Mesendoderm (in vitro differentiated cells): ENCODE results near the gene KDM1B.

ENCODE experiments used
- DNase-seq: peaks from one replicate; pipeline ENCODE4 v3.0.0; 2013
- H2AK5ac ChIP-seq: 2 replicates; pipeline ENCODE4 v1.6.1; 2013; ENCODE audit warnings: low read length, inconsistent platforms
- H2BK120ac ChIP-seq: 2 replicates; pipeline ENCODE4 v1.6.1; 2013; ENCODE audit warnings: low read depth, mild to moderate bottlenecking, low read length, moderate library complexity, mixed read lengths
- H2BK15ac ChIP-seq: replicated peaks from 2 replicates; pipeline ENCODE4 v1.6.1; 2013; ENCODE audit warnings: low read depth, mild to moderate bottlenecking, moderate library complexity
- H2BK5ac ChIP-seq: 2 replicates; pipeline ENCODE4 v1.6.1; 2013; ENCODE audit warnings: low read length, inconsistent platforms
- H3K18ac ChIP-seq: 2 replicates; pipeline ENCODE4 v1.6.1; 2013; ENCODE audit warnings: mild to moderate bottlenecking, low read length, mixed read lengths
- H3K23ac ChIP-seq: one replicate; pipeline ENCODE4 v1.6.1; 2013; ENCODE audit warnings: low read length
- H3K27ac ChIP-seq: 2 replicates; pipeline ENCODE4 v1.5.1; 2013; ENCODE audit warnings: low read depth, mild to moderate bottlenecking, inconsistent platforms, low read length, moderate library complexity
- H3K27me3 ChIP-seq: 2 replicates; pipeline ENCODE4 v1.6.1; 2013; ENCODE audit warnings: low read length, control low read depth, mild to moderate bottlenecking, inconsistent platforms; ENCODE audit not compliant: insufficient read depth, poor library complexity
- H3K36me3 ChIP-seq: 2 replicates; pipeline ENCODE4 v1.6.1; 2013; ENCODE audit warnings: low read length, inconsistent platforms; ENCODE audit not compliant: control insufficient read depth, insufficient read depth
- H3K4ac ChIP-seq: one replicate; pipeline ENCODE4 v1.6.1; 2013; ENCODE audit warnings: low read depth, mild to moderate bottlenecking, low read length, moderate library complexity
- H3K4me1 ChIP-seq: 2 replicates; pipeline ENCODE4 v1.6.1; 2013; ENCODE audit warnings: low read depth, low read length, inconsistent platforms; ENCODE audit not compliant: control insufficient read depth
- H3K4me2 ChIP-seq: 2 replicates; pipeline ENCODE4 v1.6.1; 2013; ENCODE audit warnings: low read length
- H3K4me3 ChIP-seq: 2 replicates; pipeline ENCODE4 v1.5.1; 2013; ENCODE audit warnings: mild to moderate bottlenecking, low read length
- H3K56ac ChIP-seq: one replicate; pipeline ENCODE4 v1.6.1; 2013; ENCODE audit warnings: low read length
- H3K79me1 ChIP-seq: 2 replicates; pipeline ENCODE4 v1.6.1; 2013; ENCODE audit warnings: low read length, inconsistent platforms
- H3K79me2 ChIP-seq: 2 replicates; pipeline ENCODE4 v1.6.1; 2013; ENCODE audit warnings: mild to moderate bottlenecking, low read length; ENCODE audit not compliant: control insufficient read depth, insufficient read depth
- H3K9ac ChIP-seq: 2 replicates; pipeline ENCODE4 v1.6.1; 2013; ENCODE audit warnings: low read length, inconsistent platforms
- H4K5ac ChIP-seq: one replicate; pipeline ENCODE4 v1.6.1; 2013; ENCODE audit warnings: low read length
- H4K8ac ChIP-seq: one replicate; pipeline ENCODE4 v1.6.1; 2013; ENCODE audit warnings: low read depth, mild to moderate bottlenecking, control low read depth, low read length, moderate library complexity
- WGBS: extraction: QIAGEN DNeasy Blood & Tissue Kit; methylation state at CpG from one replicate; pipeline ENCODE4 v1.1.7; 2013; ENCODE audit warnings: low lambda C conversion rate, missing lambda C conversion rate; ENCODE audit not compliant: insufficient coverage; ENCODE audit errors: extremely low coverage; 5-methylcytosine and 5-hydroxymethylcytosine counted together

KDM1B gene

GRCh38 chr6:18235524-18235923 is 80.3 kb downstream of the KDM1B start:
- Histone ChIP-seq H2AK5ac (no peak overlapping the region), H3K79me2 (peaks cover 19% of the 10 kb centered on the region), H3K18ac (no peak overlapping the region), H3K27ac (no peak overlapping the region), H3K4ac (no peak overlapping the region), H3K4me2 (no peak overlapping the region), H3K23ac (no peak overlapping the region), H3K36me3 (peaks cover 8% of the 10 kb centered on the region), H2BK15ac (no peak overlapping the region), H3K79me1 (peaks cover 1% of the 10 kb centered on the region), H4K8ac (no peak overlapping the region), H3K4me1 (no peaks in the 10 kb centered on the region), H2BK5ac (no peak overlapping the region), H2BK120ac (no peak overlapping the region), H3K56ac (no peak overlapping the region), H4K5ac (no peak overlapping the region), H3K4me3 (no peak overlapping the region), H3K9ac (no peak overlapping the region), H3K27me3 (no peaks in the 10 kb centered on the region)
- no peak for DNase-seq
- WGBS = 100% methylated on average over 1 of the region's 3 CpGs

GRCh38 chr6:18237167-18237566 is 81.9 kb downstream of the KDM1B start:
- no peak overlapping the region for H3K27ac ChIP-seq
- no peak overlapping the region for H2AK5ac ChIP-seq
- no peak overlapping the region for H3K4me3 ChIP-seq
- H3K18ac ChIP-seq = no peak overlapping the region
- H4K5ac ChIP-seq = no peak overlapping the region
- no peak overlapping the region for H3K23ac ChIP-seq
- no peak overlapping the region for H3K56ac ChIP-seq
- no peak overlapping the region for H3K9ac ChIP-seq
- DNase-seq = no peak
- H3K36me3 ChIP-seq = peaks cover 6% of the 10 kb centered on the region
- H3K4me2 ChIP-seq = no peak overlapping the region
- no peaks in the 10 kb centered on the region for H3K4me1 ChIP-seq
- H2BK120ac ChIP-seq = no peak overlapping the region
- no peaks in the 10 kb centered on the region for H3K27me3 ChIP-seq
- peaks cover 23% of the 10 kb centered on the region for H3K79me2 ChIP-seq
- no peak overlapping the region for H3K4ac ChIP-seq
- H3K79me1 ChIP-seq = peaks cover 5% of the 10 kb centered on the region
- no CpG with 5 or more reads among the region's 1 CpG for WGBS
- no peak overlapping the region for H2BK15ac ChIP-seq
- H4K8ac ChIP-seq = no peak overlapping the region
- H2BK5ac ChIP-seq = no peak overlapping the region

DNA sequence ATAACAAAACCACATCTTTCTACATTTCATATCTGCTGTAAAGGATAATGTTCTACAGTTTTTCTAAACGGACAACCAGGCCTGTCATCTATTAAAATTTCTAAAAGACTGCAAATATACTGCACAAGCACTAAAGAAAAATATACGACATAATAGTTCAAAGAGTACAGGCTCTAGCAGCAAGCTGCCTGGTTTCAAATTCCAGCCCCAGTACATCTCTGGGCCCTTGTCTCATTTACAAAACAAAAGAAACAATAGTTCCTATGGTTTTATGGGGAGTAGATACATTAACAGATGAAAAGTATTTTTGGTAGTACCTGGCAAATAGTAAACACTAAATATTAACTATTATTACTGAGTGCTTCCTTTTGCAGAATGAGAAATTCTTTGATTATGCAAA is 85.0 kb downstream of the KDM1B start:
- Histone ChIP-seq H3K27ac (no peak overlapping the region), H4K5ac (no peak overlapping the region), H3K56ac (no peak overlapping the region), H3K79me2 (peaks cover 29% of the 10 kb centered on the region), H2AK5ac (no peak overlapping the region), H3K4me2 (no peak overlapping the region), H2BK5ac (no peak overlapping the region), H3K9ac (no peak overlapping the region), H3K4ac (no peak overlapping the region), H3K79me1 (peaks cover 11% of the 10 kb centered on the region), H2BK120ac (no peak overlapping the region), H3K18ac (no peak overlapping the region), H3K4me1 (no peaks in the 10 kb centered on the region), H2BK15ac (no peak overlapping the region), H3K27me3 (no peaks in the 10 kb centered on the region), H3K23ac (no peak overlapping the region), H3K36me3 (peaks cover 8% of the 10 kb centered on the region), H3K4me3 (no peak overlapping the region), H4K8ac (no peak overlapping the region)
- no peak for DNase-seq
- no CpG with 5 or more reads among the region's 2 CpGs for WGBS

DNA sequence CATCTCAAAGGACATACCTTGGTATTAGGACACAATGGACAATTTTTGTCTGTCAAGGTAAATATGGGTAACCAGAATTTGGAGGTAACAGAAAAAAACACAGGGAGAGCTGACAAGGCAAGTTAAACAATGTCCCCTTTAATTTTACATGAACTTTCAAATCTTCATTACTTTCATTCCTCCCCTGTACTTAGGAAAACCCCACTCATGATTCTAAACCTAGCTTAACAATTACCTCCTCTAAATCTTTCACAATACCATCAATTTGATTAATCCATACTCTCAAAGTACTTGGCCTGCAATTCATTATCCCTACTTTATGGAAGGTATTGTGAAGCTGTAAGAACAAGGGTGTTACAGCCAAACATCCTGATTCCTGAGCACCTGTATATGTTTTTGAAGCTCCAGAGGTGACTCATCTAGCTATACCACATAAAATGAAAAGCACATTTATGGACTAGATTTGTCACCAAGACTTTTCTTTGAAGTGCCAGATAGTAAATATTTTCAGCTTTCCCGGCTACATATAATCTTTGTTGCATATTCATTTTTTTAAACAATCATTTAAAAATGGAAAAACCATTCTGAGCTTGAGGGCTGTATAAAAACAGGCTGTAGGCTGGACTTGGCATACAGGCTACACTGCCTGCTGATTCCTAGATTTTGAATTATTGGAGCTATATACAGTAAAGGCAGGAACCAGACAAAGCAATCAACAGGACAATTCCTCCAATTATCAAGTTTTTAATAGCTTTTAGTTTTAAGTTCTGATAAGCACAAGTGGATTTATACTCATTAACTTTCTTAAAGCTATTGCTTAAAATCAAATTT is 86.2 kb downstream of the KDM1B start:
- Histone ChIP-seq H3K9ac (no peak overlapping the region), H2BK120ac (no peak overlapping the region), H3K4me1 (no peaks in the 10 kb centered on the region), H4K5ac (no peak overlapping the region), H4K8ac (no peak overlapping the region), H3K79me2 (peaks cover 30% of the 10 kb centered on the region), H2BK15ac (no peak overlapping the region), H3K4me3 (no peak overlapping the region), H2AK5ac (no peak overlapping the region), H3K27ac (no peak overlapping the region), H3K23ac (no peak overlapping the region), H3K36me3 (peaks cover 6% of the 10 kb centered on the region), H3K4me2 (no peak overlapping the region), H2BK5ac (no peak overlapping the region), H3K79me1 (peaks cover 13% of the 10 kb centered on the region), H3K18ac (no peak overlapping the region), H3K56ac (no peak overlapping the region), H3K27me3 (no peaks in the 10 kb centered on the region), H3K4ac (no peak overlapping the region)
- DNase-seq = no peak
- WGBS = no CpG with 5 or more reads among the region's 1 CpG

DNA sequence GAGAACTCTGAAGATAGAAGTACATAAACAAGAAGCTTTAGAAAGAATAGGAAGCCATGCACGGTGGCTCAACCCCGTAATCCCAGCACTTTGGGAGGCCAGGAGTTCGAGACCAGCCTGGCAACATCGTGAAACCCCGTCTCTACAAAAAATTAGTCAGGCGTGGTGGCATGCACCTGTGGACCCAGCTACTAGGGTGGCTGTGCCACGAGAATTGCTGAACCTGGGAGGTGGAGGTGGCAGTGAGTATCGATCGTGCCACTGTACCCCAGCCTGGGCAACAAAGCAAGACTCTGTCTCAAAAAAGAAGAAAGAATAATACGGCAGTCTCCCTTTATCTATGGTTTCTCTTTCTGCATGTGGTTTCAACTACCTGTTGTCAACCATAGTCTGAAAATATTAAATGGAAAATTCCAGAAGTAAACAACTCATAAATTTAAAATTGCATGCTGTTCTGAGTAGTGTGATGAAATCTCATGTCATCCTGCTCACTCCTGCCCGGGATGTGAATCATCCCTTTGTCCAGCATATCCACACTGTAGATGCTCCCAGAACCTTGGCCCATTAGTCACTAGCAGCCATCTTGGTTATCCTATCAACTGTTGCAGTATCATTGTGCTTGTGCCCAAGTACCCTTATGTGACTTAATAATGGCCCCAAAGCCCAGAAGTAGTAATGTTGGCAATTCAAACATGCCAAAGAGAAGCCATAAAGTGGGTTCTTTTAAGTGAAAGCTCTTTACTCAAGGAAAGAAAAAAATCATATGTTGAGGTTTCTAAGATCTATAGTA is 87.0 kb downstream of the KDM1B start:
- Histone ChIP-seq H2BK120ac (no peak overlapping the region), H3K79me1 (peaks cover 11% of the 10 kb centered on the region), H2AK5ac (no peak overlapping the region), H3K4me1 (no peaks in the 10 kb centered on the region), H3K56ac (no peak overlapping the region), H2BK15ac (no peak overlapping the region), H4K5ac (no peak overlapping the region), H4K8ac (no peak overlapping the region), H3K4me3 (no peak overlapping the region), H3K27me3 (no peaks in the 10 kb centered on the region), H3K23ac (no peak overlapping the region), H3K18ac (no peak overlapping the region), H3K27ac (no peak overlapping the region), H3K4ac (no peak overlapping the region), H3K79me2 (peaks cover 29% of the 10 kb centered on the region), H3K9ac (no peak overlapping the region), H2BK5ac (no peak overlapping the region), H3K4me2 (no peak overlapping the region), H3K36me3 (peaks cover 4% of the 10 kb centered on the region)
- DNase-seq = peak; percentile 23
- no CpG with 5 or more reads among the region's 11 CpGs for WGBS
